Ovary (tissue), 9 donors: Measurements from ENCODE around the gene KIF1A. TPM values are rescaled to one million over a fixed set of nuclear protein-coding genes. Genes with fewer than 3 reads are reported as not detected.

ENCODE experiments used
- DNase-seq, 5 donors: peaks; one replicate each; pipeline ENCODE4 v3.0.0-alpha.2; 2019 to 2020
- H3K27ac ChIP-seq, 2 donors: fragments of 200-600 bp; one replicate each; pipeline versions ENCODE4 v1.5.1 to v1.8.0; 2019 to 2022
- H3K27me3 ChIP-seq: fragments of 200-600 bp; one replicate; pipeline ENCODE4 v1.8.0; 2022
- H3K36me3 ChIP-seq: fragments of 200-600 bp; sonication (generic); one replicate; pipeline ENCODE4 v1.5.1; 2019
- H3K4me1 ChIP-seq: one replicate; pipeline ENCODE4 v1.8.1; 2013; ENCODE audit warnings: mild to moderate bottlenecking, moderate library complexity; ENCODE audit not compliant: insufficient read depth
- H3K4me3 ChIP-seq: fragments of 200-600 bp; sonication (generic); one replicate; pipeline ENCODE4 v1.5.1; 2017
- H3K9me3 ChIP-seq, 2 donors: fragments of 200-600 bp in 1 of 2; sonication (generic) in 1 of 2; one replicate each; pipeline versions ENCODE4 v1.5.1 to v1.8.1; 2013 to 2019; ENCODE audit warnings: mild to moderate bottlenecking in 1 of 2, moderate library complexity in 1 of 2
- EP300 ChIP-seq: sonication (generic); formaldehyde crosslinking; IDR thresholded peaks from one replicate; pipeline ENCODE4 v1.6.1; 2017; ENCODE audit warnings: antibody characterized with exemption
- POLR2A ChIP-seq: fragments of 450-650 bp; IDR thresholded peaks from one replicate; pipeline ENCODE4 v1.6.1; 2017; ENCODE audit warnings: antibody characterized with exemption, mild to moderate bottlenecking, moderate library complexity
- WGBS, 3 donors: extraction: QIAGEN DNeasy Blood & Tissue Kit in 1 of 3; methylation state at CpG; one replicate each; pipeline versions ENCODE4 v1.1.5 to v1.1.7; 2013 to 2017; 5-methylcytosine and 5-hydroxymethylcytosine counted together
- intact Hi-C, 4 donors: fragments of 100-400 bp; cut with DNase I; formaldehyde crosslinking; loops; one replicate each; pipeline versions ENCODE4 v1.11.0 to v1.15.1; 2022 to 2023
- polyA plus RNA-seq, 2 donors: library from polyadenylated mRNA; stranded (reverse); fragments of 200-250 nt in 1 of 2; fragments of 350-450 nt in 1 of 2; fragmentation: Illumina TruSeq in 1 of 2; extraction: RNeasy Lipid Tissue Mini Kit (QIAGEN cat#74804) in 1 of 2; gene quantifications; one replicate each; pipeline ENCODE4 v1.2.3, GENCODE V29; 2013 to 2014
- total RNA-seq, 7 donors: library from RNA; depleted of rRNA in 2 of 7; stranded (reverse); fragments of >200 nt in 2 of 7; fragmentation: NEBNext Ultra II Directional in 3 of 7; extraction: Animal tissue kit (Norgen Biotek cat#: 25700) in 3 of 7; gene quantifications; one replicate each; pipeline versions ENCODE4 v1.1.0 to v1.2.4, GENCODE V29; 2016 to 2023
- TF ChIP-seq, protein P1 (sequence below), 3 donors: fragments of 450-650 bp in 2 of 3; fragments of 200-600 bp in 1 of 3; IDR thresholded peaks; one replicate each; pipeline versions ENCODE4 v1.5.1 to v1.8.0; 2016 to 2022; ENCODE audit warnings: antibody characterized with exemption in 3 of 3, mild to moderate bottlenecking in 1 of 3
- donor health status: DM: no; HTN: no; CAD: no; lungs with moderate emphysema.
- donor health status: DM: no; HTN: no; CAD: no.
- donor health status: Bipolar disorder and iron deficiency.
- donor health status: DM: yes; HTN: yes; CAD: no.
- donor health status: DM: no; HTN: no; CAD: no.
- donor health status: DM: yes; HTN: yes; CAD: no.

Gene KIF1A
- total and polyA plus RNA-seq, 9 donors, result 0.48 to 4.4 (median 1.2) TPM

DNA sequence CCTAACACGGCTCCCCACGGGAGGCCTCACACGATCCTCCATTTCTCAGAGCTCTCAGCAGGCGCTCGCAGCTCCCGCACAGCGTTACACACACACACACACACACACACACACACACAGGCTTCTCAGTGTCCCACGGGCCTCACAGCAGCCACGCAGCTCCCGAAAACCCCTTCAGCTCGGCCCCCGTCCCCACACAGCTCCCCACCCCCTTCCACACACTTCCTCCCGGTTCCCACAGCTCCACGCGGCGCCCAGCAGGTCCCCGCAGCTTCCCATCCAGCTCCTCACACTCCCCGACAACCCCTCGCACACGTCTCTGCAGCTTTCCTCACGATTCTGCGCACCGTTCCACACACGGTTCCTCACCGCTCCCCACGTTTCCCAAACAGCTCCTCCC lies 41.6 kb downstream of the KIF1A start:
- Histone ChIP-seq H3K4me3 (no peak overlapping the region), H3K9me3 (no peaks in the 10 kb centered on the region), H3K27ac (no peak overlapping the region), H3K36me3 (no peaks in the 10 kb centered on the region), H3K4me1 (peaks cover 6% of the 10 kb centered on the region), H3K27me3 (no peaks in the 10 kb centered on the region)
- WGBS, 3 donors, result 84 to 88% (median 85%) methylated on average over 26 of the region's 26 CpGs
- intact Hi-C loops, result no loop called here
- no peak for TF ChIP-seq EP300
- no peak for TF ChIP-seq POLR2A
- TF ChIP-seq, protein P1, sequence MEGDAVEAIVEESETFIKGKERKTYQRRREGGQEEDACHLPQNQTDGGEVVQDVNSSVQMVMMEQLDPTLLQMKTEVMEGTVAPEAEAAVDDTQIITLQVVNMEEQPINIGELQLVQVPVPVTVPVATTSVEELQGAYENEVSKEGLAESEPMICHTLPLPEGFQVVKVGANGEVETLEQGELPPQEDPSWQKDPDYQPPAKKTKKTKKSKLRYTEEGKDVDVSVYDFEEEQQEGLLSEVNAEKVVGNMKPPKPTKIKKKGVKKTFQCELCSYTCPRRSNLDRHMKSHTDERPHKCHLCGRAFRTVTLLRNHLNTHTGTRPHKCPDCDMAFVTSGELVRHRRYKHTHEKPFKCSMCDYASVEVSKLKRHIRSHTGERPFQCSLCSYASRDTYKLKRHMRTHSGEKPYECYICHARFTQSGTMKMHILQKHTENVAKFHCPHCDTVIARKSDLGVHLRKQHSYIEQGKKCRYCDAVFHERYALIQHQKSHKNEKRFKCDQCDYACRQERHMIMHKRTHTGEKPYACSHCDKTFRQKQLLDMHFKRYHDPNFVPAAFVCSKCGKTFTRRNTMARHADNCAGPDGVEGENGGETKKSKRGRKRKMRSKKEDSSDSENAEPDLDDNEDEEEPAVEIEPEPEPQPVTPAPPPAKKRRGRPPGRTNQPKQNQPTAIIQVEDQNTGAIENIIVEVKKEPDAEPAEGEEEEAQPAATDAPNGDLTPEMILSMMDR (IDR thresholded peaks at IDR 0.05), result no peak
- no peak for DNase-seq

DNA sequence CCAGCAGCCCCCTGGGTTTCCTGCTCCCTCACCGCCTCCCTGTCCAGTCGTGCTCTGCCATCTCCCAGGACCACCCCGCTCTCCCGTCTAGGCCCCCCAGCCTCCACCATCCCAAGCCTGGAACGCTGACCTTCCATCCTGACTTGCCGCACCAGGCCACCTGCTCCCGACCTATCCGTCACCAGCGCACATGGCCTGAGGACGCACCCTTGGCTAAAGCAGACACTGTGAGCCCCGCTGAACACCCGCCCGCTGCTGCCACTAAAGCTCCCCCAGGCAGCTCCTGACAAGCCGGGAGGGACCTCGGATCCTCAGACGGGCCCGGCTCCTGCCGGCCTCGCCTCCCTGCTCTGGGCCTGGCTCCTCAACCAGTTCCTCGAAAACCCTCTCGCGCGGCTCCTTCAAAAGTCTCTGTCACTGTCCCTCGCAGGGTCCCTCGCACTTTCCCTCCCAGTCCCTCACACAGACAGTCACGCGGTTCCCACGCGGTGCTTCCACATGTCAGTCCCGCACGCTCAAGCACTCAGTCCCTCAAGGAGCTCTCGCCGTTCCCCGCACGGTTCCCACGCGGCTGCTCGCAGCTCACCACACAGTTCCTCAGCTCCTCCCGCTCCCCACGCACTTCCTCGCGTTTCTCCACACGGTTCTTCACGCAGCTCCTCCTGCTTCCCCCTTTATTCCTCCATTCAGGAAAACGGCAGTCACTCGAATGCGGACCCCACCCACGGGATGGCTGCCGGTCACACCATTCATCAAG lies 42.4 kb downstream of the KIF1A start:
- Histone ChIP-seq H3K9me3 (no peaks in the 10 kb centered on the region), H3K27me3 (no peaks in the 10 kb centered on the region), H3K4me1 (peaks cover 6% of the 10 kb centered on the region), H3K27ac (no peak overlapping the region), H3K36me3 (no peaks in the 10 kb centered on the region), H3K4me3 (no peak overlapping the region)
- no peak for DNase-seq
- WGBS, 3 donors, result 94% methylated on average over 49 of the region's 49 CpGs
- intact Hi-C loops, result no loop called here
- TF ChIP-seq EP300 (no peak), POLR2A (no peak)
- TF ChIP-seq, protein P1 (IDR thresholded peaks at IDR 0.05), result no peak

DNA sequence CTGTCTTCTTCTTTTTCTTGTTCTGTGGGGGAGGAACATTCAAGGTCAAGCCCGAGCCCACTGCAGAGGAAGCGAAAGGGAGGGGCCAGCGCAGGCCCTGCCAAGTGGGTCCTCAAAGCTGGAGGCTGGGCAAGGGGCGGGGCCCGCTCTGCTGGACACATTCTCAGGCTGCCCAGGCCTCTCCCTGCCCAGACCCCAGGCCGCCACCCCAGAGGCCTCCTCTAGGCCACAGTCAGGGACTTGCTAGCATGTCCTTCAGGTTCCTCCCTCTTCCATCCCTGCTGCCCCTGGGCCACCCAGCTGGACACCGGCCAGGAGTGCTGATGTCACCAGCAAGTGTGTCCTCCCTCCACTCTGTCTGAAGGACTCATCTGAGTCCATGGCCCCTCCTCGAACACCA lies 44.1 kb downstream of the KIF1A start:
- no peak overlapping the region for H3K27ac ChIP-seq

DNA sequence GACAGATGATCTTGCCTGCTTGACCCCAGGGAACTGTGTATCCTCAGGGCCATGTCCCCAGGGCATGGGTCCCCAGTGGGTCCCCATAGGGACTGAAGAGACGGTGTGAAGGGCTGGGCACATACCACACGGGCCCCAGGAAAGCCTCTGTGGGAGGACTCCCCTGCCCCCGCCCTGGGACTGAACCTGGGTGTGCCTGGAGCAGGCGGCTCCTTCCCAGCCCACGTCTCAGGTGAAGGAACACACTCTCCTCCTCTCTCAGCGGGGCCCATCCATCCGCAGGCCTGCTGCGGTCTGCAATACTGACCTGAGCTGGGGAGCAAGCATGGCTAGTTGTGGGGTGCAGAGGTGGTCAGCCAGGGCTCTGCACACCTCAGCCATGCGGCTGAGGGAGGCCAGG lies 45.2 kb downstream of the KIF1A start:
- H3K27me3 ChIP-seq, result no peaks in the 10 kb centered on the region
- TF ChIP-seq, protein P1 (IDR thresholded peaks at IDR 0.05), result no peak
- no peak for TF ChIP-seq POLR2A
- TF ChIP-seq EP300, result no peak
- no peak for DNase-seq
- no peaks in the 10 kb centered on the region for H3K9me3 ChIP-seq
- no peaks in the 10 kb centered on the region for H3K36me3 ChIP-seq
- peaks cover 6% of the 10 kb centered on the region for H3K4me1 ChIP-seq
- peak overlapping the region in 1 of 2 donors; percentile 16 for H3K27ac ChIP-seq
- intact Hi-C loops, result no loop called here
- WGBS, 3 donors, result 92 to 98% (median 96%) methylated on average over 9 of the region's 9 CpGs
- no peak overlapping the region for H3K4me3 ChIP-seq

More for the DNA sequence above, 44.1 kb downstream of the KIF1A start:
- WGBS, 3 donors, result 9 to 17% (median 13%) methylated on average over 8 of the region's 8 CpGs
- Histone ChIP-seq H3K36me3 (no peaks in the 10 kb centered on the region), H3K4me3 (no peak overlapping the region), H3K27me3 (no peaks in the 10 kb centered on the region), H3K4me1 (peaks cover 6% of the 10 kb centered on the region), H3K9me3 (no peaks in the 10 kb centered on the region)
- TF ChIP-seq EP300, result no peak
- intact Hi-C loops, result no loop called here
- DNase-seq, result peak; percentile 71 to 86 (median 76)

DNA sequence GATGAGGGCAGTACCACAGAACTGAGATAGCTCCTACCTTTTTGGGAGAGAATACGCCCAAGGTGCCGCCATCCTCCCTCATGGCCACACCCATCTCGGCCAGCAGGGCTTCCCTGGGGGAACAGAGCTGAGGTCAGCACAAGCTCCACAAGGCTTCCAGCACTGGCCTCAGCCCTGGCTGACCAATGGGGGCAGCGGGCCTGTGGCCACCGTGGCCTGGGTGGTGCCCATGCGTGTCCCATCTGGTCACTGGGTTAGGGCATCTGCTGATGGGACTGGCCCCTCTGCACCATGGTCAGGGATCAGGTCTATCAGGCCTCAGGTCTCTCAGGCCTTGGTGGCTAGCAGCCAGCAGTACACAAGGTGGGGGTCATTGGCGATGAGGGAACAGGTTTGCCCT lies 50.9 kb downstream of the KIF1A start:
- no peak for DNase-seq
- H3K36me3 ChIP-seq, result no peaks in the 10 kb centered on the region
- 93 to 97% (median 95%) methylated on average over 7 of the region's 7 CpGs for WGBS, 3 donors
- H3K4me1 ChIP-seq, result no peaks in the 10 kb centered on the region
- TF ChIP-seq, protein P1 (IDR thresholded peaks at IDR 0.05), result no peak
- no peak for TF ChIP-seq POLR2A
- no peak for TF ChIP-seq EP300
- H3K27me3 ChIP-seq, result no peaks in the 10 kb centered on the region
- H3K4me3 ChIP-seq, result no peak overlapping the region
- H3K27ac ChIP-seq, result no peak overlapping the region
- intact Hi-C loops, result no loop called here
- H3K9me3 ChIP-seq, result no peaks in the 10 kb centered on the region
